SKM-1 treated with dmso at 0.1 percent for 144 hours (cell line): ENCODE data around the gene PGLYRP3.
"Not testable (repeated sequence)": the region's sequence is repeated elsewhere in the genome, so short reads cannot be mapped to it uniquely, and the experiment has no call there.

Experiments used
- DNase-seq: peaks from one replicate; lab custom pipeline; 2025; ENCODE audit not compliant: unreplicated experiment; lab: John Stamatoyannopoulos, UW

Gene PGLYRP3

DNA sequence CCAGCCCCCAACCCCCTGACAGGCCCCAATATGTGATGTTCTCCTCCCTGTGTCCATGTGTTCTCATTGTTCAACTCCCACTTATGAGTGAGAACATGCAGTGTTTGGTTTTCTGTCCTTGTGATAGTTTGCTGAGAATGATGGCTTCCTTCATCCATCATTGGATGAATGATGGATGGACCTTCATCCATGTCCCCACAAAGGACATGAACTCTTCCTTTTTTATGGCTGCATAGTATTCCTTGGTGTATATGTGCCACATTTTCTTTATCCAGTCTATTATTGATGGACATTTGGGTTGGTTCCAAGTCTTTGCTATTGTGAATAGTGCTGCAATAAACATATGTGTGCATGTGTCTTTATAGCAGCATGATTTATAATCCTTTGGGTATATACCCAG is 1.6 kb upstream of the PGLYRP3 start:
- DNase-seq, result not testable (repeated sequence)

GRCh38 chr1:153313288-153313687 is 536 bp upstream of the PGLYRP3 start:
- no peak for DNase-seq

- DNase-seq, result no peak
Measured at GRCh38 chr1:153310526-153310925, 2.2 kb downstream of the PGLYRP3 start.

GRCh38 chr1:153309441-153309840 is 3.3 kb downstream of the PGLYRP3 start:
- DNase-seq, result no peak

DNA sequence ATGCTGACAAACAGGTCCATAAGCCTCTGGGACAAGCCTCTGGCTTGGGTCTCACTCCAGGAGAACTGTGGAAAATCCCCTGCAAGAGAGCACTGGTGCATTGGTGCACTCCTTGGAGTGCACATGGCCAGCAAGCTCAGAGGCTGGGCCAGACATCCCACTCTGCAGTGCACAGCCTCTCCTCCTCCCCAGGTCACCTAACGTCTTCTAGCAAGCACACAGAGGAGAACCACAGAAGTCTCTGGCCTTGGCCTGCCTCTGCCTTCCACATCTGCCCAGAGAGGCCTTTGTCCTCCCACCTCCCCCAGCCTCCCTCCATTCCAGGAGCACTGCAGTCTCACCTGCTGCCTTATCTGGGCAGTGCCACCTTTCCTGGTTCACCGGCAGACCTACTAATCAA is 4.2 kb downstream of the PGLYRP3 start:
- DNase-seq, result no peak

- DNase-seq, result no peak
Measured at GRCh38 chr1:153307221-153307600, 5.5 kb downstream of the PGLYRP3 start.

GRCh38 chr1:153306303-153307220 is 6.2 kb downstream of the PGLYRP3 start:
- DNase-seq, result no peak

GRCh38 chr1:153305682-153306081 is 7.1 kb downstream of the PGLYRP3 start:
- no peak for DNase-seq

DNA sequence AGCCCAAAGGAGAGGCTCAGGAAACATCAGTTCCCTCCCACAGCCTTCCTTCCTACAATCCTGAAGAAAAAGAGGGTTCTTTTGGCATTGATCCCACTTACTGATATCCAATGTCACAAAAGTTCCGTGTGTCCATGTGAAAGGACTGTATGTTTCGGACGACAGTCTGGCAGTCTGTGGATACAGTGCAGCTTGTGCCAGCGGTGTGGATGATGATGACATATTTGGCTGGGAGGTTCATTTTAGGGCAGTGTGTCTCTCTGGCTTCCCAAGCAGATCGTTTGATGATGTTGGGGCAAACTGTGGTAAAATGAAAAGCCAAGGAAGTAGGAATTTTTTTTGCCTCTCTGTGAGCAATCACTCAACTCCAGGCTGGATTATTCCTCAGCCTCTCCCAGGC is 10.4 kb downstream of the PGLYRP3 start:
- DNase-seq, result no peak

DNA sequence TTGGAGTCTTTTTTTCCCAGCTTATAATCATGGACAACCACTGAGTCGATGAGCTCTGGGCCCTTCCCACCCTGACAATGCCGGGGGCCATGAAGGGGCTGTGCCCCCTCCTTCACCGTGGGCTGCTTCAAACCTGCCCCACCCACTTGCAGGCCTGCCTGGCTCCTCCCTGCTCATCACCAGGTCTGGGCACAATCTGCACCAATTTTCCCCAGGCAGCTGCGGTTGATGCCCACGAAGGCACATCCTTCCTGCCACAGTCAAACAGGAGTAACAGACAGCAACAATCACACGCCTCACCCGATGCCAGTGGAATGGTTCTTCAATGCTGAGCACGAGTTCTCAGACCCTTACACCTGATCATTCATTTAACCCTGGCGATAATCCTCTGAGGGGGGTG is 18.9 kb downstream of the PGLYRP3 start:
- no peak for DNase-seq

DNA sequence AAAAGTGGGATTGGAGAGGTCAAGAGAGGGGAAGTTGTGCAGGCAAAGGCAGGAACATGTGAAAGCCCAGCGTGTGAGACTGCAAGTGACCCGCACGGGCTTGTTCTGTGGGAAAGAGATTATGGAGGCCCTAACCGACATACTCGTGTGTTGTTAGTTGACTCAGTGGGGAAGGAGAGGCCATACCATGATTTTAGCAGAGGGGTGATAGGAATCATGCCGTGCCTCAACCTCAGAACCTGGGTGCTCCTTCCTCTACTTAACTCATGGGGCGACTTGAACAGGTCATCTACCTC is 19.3 kb downstream of the PGLYRP3 start:
- DNase-seq, result no peak

DNA sequence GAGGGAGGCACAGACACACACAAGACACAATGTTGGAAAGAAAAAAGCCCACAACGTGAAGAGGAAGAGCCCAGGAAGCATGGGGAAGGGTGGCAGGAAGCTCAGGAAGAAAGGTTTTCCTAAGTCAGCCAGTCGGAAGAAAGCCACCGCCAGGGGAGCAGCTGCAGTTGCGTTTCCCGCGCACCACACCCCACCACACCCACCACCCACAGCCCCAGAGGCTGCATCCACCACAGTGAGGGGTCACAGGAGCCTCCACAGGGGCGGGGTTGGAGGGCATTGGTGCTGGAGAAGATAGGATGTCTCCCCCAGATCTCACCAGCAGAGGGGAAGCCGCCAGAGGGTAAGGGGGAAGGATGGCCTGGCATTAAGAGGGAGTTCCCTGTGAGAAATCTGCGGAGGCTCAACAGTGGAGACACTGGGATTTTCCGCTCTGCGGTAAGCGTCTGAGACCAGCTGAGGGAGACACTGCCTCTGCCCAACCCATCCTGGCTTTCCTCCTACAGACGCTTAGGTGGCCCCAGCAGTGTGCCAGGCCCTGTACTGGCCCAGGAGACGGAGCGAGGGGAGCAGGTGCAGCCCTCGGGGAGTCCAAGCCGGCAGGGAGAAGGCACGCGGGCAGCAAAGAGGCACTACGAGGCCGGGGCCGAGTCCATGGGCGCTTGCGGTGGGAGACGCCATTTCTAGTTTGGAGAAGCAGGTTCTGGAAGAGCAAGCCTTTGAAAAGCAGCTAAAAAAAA is 19.8 kb downstream of the PGLYRP3 start:
- no peak for DNase-seq

- DNase-seq, result no peak
Measured at GRCh38 chr1:153292185-153292584, 20.6 kb downstream of the PGLYRP3 start.

GRCh38 chr1:153291514-153291913 is 21.2 kb downstream of the PGLYRP3 start:
- no peak for DNase-seq

DNA sequence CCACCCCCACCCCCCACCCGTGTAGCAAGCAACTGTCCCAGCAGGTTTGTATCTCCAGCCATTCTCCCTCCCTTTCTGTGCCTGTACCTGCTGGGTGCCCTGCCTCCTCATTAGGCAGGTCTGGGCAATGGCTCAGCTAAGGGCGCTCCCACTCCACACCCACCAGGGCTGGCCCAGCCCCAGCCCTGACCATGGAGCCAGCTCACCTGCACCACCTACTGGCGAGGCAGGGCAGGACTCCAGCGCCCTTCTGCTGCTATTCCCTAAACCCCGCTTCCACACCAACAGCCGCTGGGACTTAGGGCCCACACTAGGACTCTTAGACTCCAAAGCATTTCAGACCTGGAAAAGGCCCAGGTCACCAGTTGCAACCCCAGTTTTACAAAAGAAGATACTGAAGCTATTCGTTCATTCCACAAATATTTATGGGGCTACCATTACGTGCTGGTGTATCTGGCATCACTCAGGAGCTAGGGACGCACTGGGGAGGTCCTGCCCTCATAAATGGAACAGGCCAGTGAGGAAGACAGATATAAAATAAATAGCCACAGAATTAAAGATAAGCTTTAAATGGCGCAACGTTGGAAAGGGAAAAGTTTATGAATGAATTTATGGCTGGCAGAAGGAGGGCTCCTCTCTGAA is 24.0 kb downstream of the PGLYRP3 start:
- peak; percentile 13 for DNase-seq

GRCh38 chr1:153277852-153278251 is 34.9 kb downstream of the PGLYRP3 start:
- peak; percentile 23 for DNase-seq

DNA sequence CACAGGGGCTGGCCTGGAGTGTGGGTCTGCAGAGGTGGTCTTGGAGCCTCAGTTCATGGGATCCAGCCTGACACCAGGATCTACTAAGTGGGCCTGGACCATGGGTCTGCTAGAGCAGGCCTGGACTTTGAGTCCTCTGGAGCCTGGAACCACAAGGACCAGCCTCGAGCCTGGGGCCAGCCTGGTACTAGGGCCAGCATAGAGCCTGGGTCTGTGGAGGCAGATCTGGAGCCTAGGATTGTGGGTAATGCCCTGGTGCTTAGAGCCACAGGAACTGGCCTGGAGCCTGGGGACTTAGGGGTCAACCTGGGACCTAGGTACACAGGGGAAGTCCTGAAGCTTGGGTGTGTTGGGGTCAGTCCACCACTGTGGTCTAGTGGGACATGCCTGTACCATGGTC is 40.6 kb downstream of the PGLYRP3 start:
- DNase-seq, result no peak

DNA sequence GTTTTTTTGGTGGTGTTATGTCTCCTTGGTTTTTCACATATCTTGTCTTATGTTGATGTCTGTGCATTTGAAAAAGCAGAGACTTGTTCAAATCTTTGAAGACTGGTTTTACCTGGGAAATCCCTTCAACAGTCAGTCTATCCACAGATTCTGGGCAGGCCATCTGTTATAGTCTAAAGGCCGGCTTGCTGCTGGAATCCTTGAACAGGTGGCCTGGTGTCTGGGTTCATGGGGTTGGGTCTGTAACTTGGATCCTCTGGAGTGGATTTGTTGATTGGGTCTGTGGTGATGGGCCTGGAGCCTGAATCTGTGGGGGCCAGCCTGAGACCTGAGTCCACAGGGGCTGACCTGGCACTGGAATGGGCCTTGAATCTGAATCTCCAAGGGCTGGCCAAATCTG is 41.0 kb downstream of the PGLYRP3 start:
- DNase-seq, result no peak

GRCh38 chr1:153265457-153265856 is 47.3 kb downstream of the PGLYRP3 start:
- DNase-seq, result no peak

- no peak for DNase-seq
Measured at GRCh38 chr1:153262462-153263157, 50.1 kb downstream of the PGLYRP3 start.

GRCh38 chr1:153262070-153262366 is 50.7 kb downstream of the PGLYRP3 start:
- DNase-seq, result no peak
